A549 (cell line): ENCODE data around the gene CALR3.

Experiments used
- BHLHE40 ChIP-seq: IDR thresholded peaks from 2 replicates; pipeline ENCODE4 v1.6.1; 2012; ENCODE audit warnings: low read depth, low read length, inconsistent platforms
- CTCF ChIP-seq: fragments of >200 bp; sonication (Bioruptor Twin); formaldehyde crosslinking; IDR thresholded peaks from 3 replicates; pipeline ENCODE4 v1.5.1; 2016
- ELK1 ChIP-seq: fragments of 150-350 bp; IDR thresholded peaks from 2 replicates; pipeline ENCODE4 v1.6.1; 2014; ENCODE audit warnings: low read depth, mild to moderate bottlenecking, low read length
- POLR2A ChIP-seq: IDR thresholded peaks from 2 replicates; pipeline ENCODE4 v1.6.1; 2012; ENCODE audit warnings: mild to moderate bottlenecking, low read length
- RARB ChIP-seq: fragments of 250-450 bp; sonication (Bioruptor Pico); IDR thresholded peaks from 2 replicates; pipeline ENCODE4 v1.8.0; 2021; ENCODE audit warnings: mild to moderate bottlenecking, moderate library complexity
- SMC3 ChIP-seq: fragments of >200 bp; sonication (Bioruptor Twin); formaldehyde crosslinking; IDR thresholded peaks from 3 replicates; pipeline ENCODE4 v1.6.1; 2018; ENCODE audit warnings: inconsistent platforms
- TF ChIP-seq, protein P1 (sequence below): fragments of 250-450 bp; sonication (Bioruptor Pico); IDR thresholded peaks from 2 replicates; pipeline ENCODE4 v1.5.0; 2021; ENCODE audit warnings: mild to moderate bottlenecking, moderate library complexity, borderline replicate concordance

DNA sequence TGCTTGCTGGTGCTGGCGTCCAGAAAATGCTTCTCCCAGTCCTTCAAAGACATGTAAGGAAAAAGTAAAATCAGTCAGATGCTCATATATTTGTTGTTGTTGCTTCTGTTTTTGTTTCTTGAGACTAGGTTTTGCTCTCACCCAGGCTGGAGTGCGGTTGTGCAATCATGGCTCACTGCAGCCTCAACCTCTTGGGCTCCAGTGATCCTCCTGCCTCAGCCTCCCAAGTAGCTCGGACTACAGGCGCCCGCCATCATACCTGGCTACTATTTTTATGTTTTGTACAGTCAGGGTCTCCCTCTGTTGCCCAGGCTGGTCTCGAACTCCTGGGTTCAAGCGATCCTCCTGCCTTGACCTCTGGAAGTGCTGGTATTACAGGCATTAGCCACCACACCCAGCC is 13.2 kb downstream of the CALR3 start:
- TF ChIP-seq, protein P1, sequence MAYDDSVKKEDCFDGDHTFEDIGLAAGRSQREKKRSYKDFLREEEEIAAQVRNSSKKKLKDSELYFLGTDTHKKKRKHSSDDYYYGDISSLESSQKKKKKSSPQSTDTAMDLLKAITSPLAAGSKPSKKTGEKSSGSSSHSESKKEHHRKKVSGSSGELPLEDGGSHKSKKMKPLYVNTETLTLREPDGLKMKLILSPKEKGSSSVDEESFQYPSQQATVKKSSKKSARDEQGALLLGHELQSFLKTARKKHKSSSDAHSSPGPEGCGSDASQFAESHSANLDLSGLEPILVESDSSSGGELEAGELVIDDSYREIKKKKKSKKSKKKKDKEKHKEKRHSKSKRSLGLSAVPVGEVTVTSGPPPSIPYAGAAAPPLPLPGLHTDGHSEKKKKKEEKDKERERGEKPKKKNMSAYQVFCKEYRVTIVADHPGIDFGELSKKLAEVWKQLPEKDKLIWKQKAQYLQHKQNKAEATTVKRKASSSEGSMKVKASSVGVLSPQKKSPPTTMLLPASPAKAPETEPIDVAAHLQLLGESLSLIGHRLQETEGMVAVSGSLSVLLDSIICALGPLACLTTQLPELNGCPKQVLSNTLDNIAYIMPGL (CRISPR knock-in tag), result no peak
- TF ChIP-seq CTCF (no peak), ELK1 (no peak), RARB (no peak), SMC3 (no peak), POLR2A (no peak), BHLHE40 (no peak)
